Stimulated activated CD8-positive, alpha-beta memory T cell treated with anti-CD3 and anti-CD28 coated beads, Interleukin-12 subunit alpha, Interleukin-12 subunit beta, amount 100 ng/mL, for 1 hour (primary cell): Measurements from ENCODE around the gene XG.
"Not testable (repeated sequence)": the region's sequence is repeated elsewhere in the genome, so short reads cannot be mapped to it uniquely, and the experiment has no call there.

Experiments used
- DNase-seq: peaks from one replicate; pipeline ENCODE4 v3.0.0-alpha.2; 2020; ENCODE audit warnings: low read depth

Gene XG

DNA sequence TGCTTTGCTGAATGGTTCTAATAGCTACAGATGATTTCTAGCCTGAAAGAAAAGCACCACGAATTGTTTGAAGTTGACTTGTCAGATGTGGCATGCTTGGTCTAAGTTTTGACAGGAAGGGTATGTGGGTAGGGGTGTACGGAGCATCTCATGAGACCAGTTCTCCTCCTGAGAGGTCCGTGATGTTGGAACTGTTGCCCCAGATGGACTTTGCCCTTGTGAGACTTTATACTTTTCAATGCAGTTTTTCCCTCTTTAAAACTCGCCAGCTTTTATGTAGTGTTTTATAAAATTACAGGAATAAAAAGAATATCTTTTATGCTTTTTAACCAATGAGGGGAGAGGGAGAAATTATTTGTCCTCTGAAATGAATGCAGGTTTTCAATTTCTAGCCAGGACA lies 16.6 kb upstream of the XG start:
- DNase-seq = no peak

DNA sequence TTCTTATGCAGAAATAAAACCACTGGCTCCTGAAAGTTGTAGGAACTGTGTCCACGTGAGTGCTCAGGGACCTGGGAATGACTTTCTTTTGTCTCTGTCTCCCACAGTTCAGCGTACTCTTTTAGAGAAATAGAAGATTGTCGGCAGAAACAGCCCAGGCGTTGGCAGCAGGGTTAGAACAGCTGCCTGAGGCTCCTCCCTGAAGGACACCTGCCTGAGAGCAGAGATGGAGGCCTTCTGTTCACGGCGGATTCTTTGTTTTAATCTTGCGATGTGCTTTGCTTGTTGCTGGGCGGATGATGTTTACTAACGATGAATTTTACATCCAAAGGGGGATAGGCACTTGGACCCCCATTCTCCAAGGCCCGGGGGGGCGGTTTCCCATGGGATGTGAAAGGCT lies 11.2 kb upstream of the XG start:
- DNase-seq = no peak

DNA sequence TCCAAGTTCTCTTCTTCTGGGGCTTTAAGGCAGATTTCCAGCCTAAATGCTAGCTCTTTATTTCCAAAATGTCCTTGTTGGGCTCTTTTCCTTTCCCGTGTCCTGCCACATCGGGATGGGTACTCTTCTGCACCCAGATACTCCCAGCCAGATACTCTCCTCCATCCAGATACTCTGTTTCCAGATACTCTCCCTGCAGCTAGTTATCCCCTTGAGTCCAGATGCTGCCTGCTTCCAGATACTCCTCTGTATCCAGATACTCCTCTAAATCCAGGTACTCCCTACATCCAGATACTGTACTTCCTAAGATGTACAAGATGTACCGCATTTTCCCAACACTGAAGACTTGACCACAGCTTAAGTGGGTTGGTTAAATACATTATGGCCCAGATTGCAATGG lies 10.5 kb upstream of the XG start:
- DNase-seq = no peak

DNA sequence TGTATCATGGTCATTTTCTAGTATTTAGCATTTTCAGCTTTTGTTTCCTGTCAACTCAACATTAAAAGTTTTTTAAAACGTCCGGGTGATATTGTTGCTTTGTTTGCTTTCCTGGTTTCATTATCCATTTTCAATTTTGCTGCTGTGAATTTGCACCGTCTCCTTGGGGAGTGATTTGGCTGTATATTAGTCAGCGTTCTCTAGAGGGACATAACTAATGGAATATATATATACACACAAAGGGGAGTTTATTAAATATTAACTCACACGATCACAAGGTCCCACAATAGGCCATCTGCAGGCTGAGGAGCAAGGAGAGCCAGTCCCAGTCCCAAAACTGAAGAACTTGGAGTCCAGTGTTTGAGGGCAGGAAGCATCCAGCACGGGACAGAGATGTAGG lies 5.6 kb upstream of the XG start:
- DNase-seq = not testable (repeated sequence)

DNA sequence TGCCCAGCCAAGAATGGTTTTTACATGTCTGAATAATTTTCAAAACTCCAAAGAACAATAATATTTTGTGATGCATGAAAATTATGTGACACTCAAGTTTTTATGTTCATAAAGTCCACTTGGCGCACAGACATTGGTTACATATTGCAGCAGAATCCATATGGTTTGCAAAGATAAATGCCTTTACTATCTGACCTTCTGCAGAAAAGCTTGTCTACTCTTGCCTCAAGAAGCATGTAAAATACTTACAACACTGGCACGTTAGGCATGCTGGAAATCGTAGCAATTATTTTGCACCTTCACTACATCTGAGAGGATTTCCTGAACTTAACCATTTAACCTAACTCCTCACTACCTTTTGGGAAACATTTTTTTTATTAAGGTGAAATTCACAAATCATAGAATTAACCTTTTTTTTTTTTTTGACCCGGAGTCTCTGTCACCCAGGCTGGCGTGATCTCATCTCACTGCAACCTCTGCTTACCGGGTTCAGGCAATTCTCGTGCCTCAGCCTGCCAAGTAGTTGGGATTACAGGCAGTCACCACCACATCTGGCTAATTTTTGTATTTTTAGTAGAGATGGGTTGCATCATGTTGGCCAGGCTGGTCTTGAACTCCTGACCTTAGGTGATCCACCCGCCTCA lies 3.5 kb upstream of the XG start:
- no peak for DNase-seq

DNA sequence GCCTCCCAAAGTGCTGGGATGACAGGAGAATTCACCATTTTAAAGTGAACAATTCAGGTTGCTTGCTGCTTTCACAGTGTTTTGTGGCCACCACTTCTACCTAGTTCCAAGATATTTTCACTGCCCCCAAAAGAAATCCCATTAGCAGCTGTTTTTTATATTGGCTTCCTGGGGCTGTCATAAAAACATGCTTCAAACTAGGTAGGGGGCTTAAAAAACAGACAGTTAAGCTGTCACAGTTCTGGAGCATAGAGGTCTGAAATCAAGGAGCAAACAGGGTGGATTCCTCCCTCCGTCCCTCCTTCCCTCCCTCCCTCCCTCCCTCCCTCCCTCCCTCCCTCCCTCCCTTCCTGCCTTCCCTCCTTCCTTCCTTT lies 3.0 kb upstream of the XG start:
- no peak for DNase-seq

DNA sequence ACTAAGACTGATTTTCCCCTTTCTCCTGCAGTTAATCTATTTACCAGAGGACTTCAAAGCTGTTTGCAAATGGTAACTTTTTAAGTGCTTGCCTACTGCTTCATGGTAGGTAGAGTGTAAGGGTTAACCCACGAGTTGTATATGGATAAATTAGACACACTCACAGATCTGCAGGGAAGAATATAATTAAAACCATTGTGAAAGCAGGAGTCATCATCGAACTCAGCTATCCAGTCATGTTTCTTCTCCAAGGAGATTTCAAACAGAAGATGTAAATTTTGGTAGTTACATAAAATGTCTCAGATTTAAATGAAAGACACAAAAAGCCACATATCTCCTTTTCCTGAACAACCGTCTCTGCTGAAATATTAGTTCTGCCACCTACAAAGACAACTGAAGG lies 549 bp upstream of the XG start:
- DNase-seq = no peak

DNA sequence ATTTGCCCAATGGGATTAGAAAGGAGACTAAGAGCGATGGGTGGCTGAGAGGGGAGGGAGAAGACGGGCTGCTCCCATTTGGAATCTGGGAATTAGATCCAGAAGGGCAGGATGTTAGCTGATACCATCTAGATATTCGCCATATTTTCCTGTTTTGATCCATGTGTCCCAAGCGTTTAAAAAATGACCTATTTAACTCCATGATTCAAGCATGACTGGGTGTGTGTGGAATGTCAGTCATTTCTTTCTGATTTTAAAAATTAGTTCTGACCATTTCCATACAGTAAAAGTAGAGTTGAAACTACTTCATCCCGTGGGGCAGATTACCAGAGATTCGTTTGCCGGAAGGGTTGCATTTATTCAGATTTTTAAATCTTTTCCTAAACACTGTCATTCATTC lies 601 bp downstream of the XG start:
- DNase-seq = not testable (repeated sequence)

DNA sequence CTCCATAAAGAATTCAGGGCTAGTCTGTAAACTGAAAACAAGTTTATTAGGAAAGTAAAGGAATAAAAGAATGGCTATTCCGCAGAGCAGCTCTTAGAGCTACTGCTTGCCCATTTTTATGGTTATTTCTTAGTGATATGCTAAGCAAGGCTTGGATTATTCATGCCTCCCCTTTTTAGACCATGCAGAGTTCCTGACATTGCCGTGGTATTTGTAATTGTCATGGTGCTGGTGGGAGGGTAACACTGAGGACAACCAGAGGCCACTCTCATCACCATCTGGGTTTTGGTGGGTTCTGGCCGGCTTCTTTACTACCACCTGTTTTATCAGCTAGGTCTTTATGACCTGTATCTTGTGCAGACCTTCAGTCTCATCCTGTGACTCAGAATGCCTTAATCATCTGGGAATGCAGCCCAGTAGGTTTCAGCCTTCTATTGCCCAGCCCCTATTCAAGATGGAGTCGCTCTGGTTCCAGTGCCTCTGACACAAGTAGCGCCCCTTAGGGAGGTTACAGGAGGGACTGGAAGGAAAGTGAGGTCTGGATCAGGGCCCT lies 3.4 kb downstream of the XG start:
- not testable (repeated sequence) for DNase-seq

DNA sequence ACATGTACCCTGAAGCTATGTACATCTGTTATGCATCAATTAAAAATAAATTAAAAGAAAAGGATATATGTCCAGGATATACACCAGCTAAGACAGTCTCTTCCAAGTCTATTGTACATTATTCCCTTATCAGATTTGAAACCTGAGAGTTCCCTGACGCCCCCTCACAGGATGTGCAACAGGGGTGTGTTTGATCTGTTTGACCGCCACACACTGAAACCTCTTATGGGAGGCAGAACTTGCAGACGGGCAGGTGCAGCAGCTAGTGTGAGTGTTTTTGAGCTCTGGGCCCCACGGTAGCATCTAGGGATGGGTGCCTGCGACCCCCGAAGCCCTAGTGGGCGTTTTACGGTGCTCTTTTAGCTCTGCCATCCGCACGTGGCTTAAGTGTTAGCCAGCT lies 4.7 kb downstream of the XG start:
- no peak for DNase-seq

DNA sequence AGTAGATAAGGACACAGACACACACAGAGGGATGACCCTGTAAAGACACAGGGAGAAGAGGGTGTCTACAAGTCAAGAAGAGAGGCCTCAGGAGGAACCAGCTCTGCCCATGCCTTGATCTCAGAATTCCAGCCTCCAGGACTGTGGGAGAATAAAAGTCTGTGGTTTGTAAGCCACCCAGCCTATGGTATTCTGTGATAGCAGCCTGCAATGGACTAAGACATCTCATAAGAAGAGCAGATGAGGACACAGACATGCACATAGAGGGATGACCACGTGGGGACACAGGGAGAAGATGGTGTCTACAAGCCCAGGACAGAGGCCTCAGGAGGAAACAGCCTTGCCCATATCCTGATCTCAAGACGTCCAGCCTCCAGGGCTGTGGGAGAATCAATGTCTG lies 9.4 kb downstream of the XG start:
- no peak for DNase-seq

DNA sequence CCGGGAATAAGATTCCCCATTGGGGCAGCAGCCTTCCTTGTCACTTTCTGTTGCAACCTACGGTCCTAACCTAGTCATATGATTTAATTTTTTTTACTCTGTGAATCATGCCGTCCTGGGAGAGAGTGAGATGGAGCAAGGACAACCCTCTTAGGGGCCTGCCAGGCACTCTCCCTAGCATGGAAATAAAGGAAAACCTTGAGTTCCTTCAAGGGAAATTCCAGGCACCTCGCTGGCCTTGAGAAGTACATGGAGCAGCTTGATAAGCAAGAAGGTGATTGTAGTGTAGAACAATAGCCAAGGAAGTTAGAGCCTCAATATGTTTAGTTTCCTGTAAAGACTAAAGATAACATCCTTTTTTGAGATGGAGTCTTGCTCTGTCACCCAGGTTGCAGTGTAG lies 10.8 kb downstream of the XG start:
- not testable (repeated sequence) for DNase-seq

DNA sequence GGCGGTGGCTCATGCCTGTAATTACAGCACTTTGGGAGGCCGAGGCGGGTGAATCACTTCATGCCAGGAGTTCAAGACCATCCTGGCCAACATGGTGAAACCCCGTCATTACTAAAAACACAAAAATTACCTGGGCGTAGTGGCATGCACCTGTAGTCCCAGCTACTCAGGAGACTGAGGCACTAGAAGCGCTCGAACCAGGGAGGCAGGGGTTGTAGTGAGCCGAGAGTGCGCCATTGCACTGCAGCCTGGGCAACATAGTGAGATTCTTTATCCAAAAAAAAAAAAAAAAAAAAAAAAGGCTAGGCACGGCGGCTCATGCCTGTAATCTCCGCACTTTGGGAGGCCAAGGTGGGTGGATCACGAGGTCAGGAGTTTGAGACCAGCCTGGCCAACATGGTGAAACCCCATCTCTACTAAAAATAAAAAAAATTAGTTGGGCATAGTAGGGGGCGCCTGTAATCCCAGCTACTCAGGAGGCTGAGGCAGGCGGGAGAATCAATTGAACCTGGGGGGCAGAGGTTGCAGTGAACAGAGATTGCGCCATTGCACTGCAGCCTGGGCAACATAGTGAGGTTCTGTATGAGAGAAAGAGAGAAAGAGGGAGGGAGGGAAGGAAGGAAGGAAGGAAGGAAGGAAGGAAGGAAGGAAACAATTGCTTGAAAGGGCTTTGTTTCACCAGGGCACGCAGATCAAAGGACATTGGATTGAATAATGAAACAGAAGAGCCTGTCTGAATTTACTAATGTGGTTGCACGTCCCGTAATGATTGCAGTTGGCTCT lies 13.1 kb downstream of the XG start:
- not testable (repeated sequence) for DNase-seq

DNA sequence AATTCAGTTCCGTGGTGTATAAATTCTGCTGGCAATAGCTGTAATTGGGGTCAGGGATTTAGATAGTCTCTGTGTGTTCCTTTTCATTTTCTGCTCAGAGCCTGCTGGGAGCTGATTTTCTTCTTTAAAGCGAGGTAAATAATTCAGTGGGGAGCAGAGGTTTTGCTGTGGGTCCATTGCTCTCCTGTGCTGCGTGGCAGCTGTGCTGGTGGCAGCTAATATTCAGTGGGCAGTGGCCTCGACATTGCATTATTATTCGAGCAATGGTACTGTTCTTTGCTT lies 13.7 kb downstream of the XG start:
- no peak for DNase-seq

DNA sequence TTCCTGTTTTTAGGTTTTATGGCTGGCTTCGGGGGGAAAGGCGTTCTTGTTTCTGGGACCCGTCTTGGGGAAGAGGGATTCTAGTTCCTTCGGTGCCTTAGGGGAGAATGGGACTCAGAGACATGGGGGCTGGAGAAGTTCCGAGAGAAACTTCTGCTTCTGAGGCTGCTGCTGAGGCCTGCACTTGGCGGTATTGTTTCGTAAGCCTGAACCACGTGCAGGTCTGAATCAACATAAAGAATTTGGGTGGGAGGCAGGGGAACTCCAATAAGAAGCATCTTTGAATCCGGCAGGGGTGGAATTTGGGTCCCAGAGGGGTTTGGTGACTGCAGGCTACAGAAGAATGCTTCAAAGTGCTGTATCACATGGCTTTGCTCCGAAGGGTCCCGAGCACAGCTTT lies 15.1 kb downstream of the XG start:
- DNase-seq = no peak

DNA sequence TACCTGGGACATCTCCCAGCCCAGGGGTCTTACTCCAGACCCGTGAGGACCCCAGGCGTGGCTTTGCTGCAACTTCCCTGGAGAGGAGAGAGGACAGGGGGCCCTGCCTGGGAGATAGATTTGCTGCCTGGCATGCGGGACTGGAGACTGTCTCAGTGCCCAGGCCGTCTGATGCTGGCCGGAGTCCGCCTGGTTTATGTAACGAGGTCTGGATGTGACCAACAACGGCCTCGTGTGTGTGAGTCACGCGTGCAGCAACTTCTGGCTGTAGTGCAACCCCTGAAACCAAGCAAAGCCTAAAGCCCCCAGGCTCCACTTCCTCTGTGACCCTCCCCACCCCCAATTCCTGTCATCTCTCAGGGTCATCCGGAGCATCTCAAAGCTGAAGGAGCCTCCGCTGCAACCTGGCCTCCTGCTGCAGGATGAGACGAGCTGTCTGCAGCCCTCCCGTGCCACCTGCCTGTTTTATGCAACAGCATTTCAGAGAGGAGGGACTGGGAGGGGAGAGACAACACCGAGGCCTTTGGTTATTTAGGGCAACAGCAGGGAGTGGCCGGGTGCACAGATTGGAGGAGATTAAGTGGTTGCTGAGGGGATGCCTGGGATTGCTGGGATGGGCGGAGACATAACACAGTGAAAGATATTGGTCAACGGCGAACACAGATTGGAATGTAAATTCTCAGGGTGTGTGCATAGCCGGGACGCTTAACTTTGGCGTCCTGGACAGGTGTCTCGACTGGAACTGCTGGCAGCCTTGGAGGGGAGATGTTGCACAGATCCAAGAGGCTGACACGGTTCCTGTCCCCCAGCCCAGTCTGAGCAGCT lies 16.0 kb downstream of the XG start:
- DNase-seq = no peak

DNA sequence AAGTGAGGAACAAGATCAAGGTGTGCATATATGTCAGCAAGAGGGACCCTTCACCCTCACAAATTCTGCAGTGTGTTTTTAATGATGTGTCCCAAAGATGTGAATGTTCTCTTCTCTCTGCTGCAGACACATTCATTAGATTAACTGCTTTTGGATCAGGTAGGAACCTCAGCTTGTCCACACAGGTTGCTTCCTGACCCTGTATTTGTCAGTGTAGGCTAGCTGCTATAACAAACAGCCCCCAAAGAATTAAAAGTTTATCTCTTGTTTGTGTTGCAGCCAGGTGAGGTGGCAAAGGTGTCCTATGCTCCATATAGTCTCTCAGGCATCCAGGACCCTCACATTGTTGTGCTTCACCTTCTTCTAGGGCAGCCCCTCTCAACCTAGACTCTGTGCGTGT lies 17.8 kb downstream of the XG start:
- no peak for DNase-seq

DNA sequence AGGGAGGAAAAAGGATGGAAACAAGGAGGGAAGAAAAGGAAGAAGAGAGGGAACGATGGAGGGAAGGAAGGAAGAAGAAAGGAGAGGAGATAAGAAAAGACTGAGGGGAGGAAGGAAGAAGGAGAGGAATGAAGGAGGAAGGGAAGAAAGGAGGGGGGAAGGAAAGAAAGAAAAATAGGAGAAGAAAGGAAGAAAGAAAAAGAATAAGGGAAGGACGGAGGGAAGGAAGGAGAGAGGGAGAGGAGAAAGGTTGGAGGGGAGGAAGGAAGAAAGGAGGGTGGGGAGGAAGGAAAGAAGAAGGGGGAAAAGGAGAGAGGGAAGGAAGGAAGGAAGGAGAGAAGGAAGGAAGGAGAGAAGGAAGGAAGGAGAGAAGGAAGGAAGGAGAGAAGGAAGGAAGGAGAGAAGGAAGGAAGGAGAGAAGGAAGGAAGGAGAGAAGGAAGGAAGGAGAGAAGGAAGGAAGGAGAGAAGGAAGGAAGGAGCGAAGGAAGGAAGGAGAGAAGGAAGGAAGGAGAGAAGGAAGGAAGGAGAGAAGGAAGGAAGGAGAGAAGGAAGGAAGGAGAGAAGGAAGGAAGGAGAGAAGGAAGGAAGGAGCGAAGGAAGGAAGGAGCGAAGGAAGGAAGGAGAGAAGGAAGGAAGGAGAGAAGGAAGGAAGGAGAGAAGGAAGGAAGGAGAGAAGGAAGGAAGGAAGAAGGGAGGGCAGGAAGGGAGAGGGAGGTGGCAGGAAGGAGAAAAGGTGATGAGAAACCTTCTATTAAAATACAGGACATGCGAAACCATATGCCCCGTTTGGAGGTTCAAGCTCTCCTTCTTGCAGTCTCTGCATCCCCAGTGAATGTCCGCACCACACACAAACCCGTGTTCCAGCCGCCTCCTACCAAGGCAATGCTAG lies 21.6 kb downstream of the XG start:
- DNase-seq = not testable (repeated sequence)

DNA sequence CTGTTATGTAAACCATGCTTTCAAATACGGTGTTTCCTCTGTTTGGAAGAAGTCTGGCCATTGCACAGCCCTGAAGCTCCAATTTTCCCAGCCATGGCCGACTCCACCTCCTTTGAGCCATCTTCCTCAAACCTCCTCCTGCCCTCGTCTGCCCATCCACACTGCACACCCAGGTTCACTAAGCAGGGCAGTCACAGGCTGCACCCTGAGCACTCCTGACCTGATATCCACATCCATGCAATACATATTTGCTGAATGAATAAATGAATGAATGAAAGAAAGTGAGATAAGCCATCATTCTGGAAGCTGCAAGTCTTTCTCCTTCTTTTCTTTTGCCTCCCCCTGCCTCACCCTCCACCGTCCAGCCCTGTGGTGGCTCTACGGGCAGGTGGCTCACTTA lies 22.2 kb downstream of the XG start:
- DNase-seq = no peak

DNA sequence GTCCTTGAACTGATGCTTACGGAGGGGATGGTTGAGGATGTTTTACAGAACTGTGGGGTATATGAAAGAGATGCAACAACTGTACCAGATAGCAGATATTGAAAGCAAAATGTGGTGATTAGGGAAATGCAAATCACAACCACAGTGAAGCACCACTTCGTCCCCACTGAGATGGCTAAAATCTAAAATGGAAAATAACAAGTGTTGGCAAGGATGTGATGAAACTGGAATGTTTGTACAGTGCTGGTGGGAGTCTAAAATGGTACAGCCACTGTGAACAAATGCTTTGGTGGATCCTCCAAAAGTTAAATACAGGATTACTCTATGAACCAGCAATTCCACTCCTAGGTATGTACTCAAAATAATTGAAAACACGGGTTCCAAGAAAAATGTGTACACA lies 22.9 kb downstream of the XG start:
- DNase-seq = no peak

DNA sequence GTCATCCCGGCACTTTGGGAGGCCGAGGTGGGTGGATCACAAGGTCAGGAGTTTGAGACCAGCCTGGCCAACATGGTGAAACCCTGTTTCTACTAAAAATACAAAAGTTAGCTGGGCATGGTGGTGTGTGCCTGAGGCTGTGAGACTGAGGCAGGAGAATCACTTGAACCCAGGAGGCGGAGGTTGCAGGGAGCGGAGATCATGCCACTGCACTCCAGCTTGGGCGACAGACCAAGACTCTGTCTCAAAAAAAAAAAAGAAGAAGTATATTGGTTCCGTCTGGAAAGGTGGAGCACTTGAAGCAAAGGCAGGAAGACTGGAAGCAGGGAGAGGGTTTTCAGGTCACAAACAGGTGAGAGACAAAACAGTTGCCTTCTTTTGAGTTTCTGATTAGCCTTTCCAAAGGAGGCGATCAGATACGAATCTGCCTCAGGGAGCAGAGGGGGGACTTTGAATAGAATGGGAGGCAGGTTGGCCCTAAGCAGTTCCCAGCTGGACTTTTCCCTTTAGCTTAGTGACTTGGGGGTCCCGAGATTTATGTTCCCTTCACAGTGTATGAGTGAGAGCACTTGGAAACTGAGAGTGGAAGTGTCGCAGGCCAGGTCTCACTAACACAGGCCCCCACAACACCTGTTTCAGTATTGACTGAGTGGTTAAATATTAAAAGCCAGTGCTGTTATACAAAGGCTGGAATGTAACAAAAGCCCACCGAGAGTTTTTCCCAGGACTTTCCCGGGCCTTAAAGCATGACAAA lies 28.8 kb downstream of the XG start:
- DNase-seq = not testable (repeated sequence)
